ENCODE data around the gene LRRC56.
"Not testable (repeated sequence)": the region's sequence is repeated elsewhere in the genome, so short reads cannot be mapped to it uniquely, and the experiment has no call there.

LRRC56 gene

DNA sequence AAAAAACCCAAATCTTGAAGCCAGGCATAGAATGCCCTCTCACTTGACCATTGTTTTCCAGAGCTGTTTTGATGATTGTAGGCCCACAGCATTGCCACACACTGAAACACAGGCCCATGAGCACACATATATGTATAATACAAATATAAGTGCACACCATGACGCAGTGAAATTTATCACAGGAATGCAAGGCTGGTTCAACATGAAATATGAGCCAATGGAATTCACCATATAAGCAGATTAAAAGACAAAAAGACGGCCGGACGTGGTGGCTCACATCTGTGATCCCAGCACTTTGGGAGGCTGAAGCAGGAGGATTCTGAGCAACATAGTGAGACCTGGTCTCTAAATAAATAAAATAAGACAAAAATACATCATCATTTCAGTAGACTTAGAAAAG, 20.9 kb upstream of the LRRC56 start:
- Histone ChIP-seq H3K27ac (ENCODE audit: low read length) (no peak overlapping the region), H3K9ac (ENCODE audit: low read length) (no peak overlapping the region), H3K4me1 (ENCODE audit: control insufficient read depth, low read depth, low read length) (no peaks in the 10 kb centered on the region), H3K4me3 (ENCODE audit: low read length) (no peak overlapping the region), H3K36me3 (ENCODE audit: control insufficient read depth, low read depth, low read length) (no peaks in the 10 kb centered on the region), H3K9me3 (ENCODE audit: control insufficient read depth, low read depth, low read length) (no peaks in the 10 kb centered on the region), H3K27me3 (ENCODE audit: control insufficient read depth, insufficient read depth, low read length) (no peaks in the 10 kb centered on the region)

DNA sequence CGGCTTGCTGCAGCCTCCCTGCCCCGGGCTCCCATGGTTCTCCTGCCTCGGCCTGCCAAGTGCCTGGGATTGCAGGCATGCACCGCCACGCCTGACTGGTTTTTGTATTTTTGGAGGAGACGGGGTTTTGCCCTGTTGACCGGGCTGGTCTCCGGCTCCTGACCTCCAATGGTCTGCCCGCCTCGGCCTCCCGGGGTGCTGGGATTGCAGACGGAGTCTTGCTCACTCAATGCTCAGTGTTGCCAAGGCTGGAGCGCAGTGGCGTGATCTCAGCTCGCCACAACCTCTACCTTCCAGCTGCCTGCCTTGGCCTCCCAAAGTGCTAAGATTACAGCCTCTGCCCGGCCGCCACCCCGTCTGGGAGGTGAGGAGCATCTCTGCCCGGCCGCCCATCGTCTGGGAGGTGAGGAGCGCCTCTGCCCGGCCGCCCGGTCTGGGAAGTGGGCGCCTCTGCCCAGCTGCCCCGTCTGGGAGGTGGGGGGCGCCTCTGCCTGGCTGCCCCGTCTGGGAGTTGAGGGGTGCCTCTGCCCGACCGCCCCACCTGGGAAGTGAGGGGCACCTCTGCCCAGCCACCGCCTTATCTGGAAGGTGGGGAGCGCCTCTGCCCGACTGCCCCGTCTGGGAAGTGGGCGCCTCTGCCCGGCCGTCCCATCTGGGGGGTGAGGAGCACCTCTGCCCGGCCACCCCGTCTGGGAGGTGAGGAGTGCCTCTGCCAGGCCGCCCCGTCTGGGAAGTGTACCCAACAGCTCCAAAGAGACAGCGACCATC, 20.2 kb upstream of the LRRC56 start:
- not testable (repeated sequence) for H3K36me3 ChIP-seq (ENCODE audit: control insufficient read depth, low read depth, low read length); H3K27me3 ChIP-seq (ENCODE audit: control insufficient read depth, insufficient read depth, low read length); H3K9me3 ChIP-seq (ENCODE audit: control insufficient read depth, low read depth, low read length); H3K27ac ChIP-seq (ENCODE audit: low read length); H3K4me1 ChIP-seq (ENCODE audit: control insufficient read depth, low read depth, low read length); H3K4me3 ChIP-seq (ENCODE audit: low read length); H3K9ac ChIP-seq (ENCODE audit: low read length)

DNA sequence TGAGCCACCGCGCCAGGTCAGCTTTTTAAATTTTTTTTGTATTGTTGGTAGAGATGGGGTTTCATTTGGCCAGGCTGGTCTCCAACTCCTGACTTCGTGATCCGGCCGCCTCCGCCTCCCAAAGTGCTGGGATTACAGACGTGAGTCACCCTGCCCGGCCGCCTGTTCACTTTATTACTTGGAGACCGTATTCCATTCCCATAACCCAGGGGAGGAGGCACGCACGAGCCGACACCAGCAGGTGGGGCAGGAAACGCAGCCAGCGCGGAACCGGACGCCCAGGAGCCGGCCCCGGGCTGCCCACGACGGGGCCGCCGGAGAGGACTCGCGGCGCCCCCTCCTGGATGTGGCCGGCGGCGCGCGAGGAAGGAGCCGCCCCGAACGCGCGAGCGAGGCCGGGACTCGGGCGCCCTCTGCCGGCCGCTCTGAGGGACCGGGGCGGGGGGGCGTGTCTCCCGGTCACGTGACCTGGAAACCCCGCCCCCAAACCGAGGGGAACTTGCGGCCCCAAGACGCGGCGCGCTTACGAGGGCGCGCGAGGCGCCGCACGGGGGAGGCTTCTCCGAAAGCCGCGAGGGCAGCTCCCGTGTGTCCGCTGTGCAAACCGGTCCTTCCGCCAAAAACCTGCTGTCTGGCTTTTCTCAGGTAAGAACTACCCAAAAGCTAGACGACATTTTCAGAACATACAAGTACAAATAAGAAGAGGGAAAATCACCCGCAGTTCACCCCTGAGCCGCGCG, 18.7 kb upstream of the LRRC56 start:
- H3K4me3 ChIP-seq (ENCODE audit: low read length): no peak overlapping the region

DNA sequence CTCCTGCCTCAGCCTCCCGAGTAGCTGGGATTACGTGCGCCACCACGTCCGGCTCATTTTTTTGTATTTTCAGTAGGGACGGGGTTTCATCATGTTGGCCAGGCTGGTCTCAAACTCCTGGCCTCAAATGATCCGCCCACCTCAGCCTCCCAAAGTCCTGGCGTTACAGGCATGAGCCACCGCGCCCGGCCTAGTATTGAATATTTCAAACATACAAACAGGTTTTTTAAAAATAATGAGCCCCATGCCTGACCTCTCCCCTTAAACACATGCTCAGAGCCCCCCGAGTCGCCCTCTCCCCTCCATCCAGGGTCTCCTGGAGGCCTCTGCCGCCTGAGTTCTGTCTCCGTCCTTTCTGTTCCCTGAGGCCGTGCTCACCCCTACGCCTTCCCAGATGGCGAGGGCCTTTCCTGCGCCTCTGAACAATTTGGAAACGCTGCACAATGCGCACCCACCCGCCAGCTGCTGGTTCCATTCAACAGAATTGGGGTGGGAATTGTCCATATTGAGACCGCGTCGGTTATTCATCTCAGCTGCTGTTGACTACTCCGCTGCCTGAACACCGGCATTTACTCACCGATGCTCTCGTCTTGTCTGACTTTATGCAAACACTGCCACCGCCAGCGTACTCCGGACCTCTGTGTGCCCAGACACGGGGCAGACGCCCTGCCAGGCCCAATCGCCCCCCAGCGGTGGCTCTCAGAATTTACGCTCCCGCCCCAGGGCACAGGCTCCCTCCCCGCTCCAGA, 16.7 kb upstream of the LRRC56 start:
- H3K9me3 ChIP-seq (ENCODE audit: control insufficient read depth, low read depth, low read length): no peaks in the 10 kb centered on the region
- H3K27me3 ChIP-seq (ENCODE audit: control insufficient read depth, insufficient read depth, low read length): no peaks in the 10 kb centered on the region
- H3K27ac ChIP-seq (ENCODE audit: low read length): no peak overlapping the region
- no peaks in the 10 kb centered on the region for H3K36me3 ChIP-seq (ENCODE audit: control insufficient read depth, low read depth, low read length)
- no peaks in the 10 kb centered on the region for H3K4me1 ChIP-seq (ENCODE audit: control insufficient read depth, low read depth, low read length)
- H3K9ac ChIP-seq (ENCODE audit: low read length): no peak overlapping the region
- H3K4me3 ChIP-seq (ENCODE audit: low read length): no peak overlapping the region

More for the DNA sequence above, 18.7 kb upstream of the LRRC56 start:
- no peaks in the 10 kb centered on the region for H3K36me3 ChIP-seq (ENCODE audit: control insufficient read depth, low read depth, low read length)
- H3K27me3 ChIP-seq (ENCODE audit: control insufficient read depth, insufficient read depth, low read length): no peaks in the 10 kb centered on the region
- H3K9ac ChIP-seq (ENCODE audit: low read length): no peak overlapping the region
- H3K4me1 ChIP-seq (ENCODE audit: control insufficient read depth, low read depth, low read length): no peaks in the 10 kb centered on the region
- H3K9me3 ChIP-seq (ENCODE audit: control insufficient read depth, low read depth, low read length): no peaks in the 10 kb centered on the region
- no peak overlapping the region for H3K27ac ChIP-seq (ENCODE audit: low read length)

DNA sequence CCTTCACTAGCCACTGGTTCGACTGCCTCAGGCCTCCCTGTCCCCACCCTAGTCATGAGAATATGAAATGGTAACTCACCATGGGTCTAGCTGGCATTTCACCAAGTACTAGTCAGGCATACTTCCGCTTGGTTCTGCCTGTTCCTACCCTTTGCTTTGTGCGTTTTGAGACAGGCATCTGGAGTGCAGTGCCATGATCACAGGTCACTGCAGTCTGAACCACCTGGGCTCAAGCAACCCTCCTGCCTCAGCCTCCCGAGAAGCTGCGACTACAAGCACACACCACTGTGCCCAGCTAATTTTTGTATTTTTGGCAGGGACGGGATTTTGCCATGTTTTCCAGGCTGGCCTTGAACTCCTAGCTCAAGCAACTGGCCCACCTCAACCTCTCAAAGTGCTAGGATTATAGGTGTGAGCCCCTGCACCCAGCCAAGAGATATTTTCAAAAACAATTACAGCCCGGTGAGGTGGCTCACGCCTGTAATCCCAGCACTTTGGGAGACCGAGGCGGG, 16.1 kb upstream of the LRRC56 start:
- no peak overlapping the region for H3K9ac ChIP-seq (ENCODE audit: low read length)
- no peaks in the 10 kb centered on the region for H3K9me3 ChIP-seq (ENCODE audit: control insufficient read depth, low read depth, low read length)
- H3K27me3 ChIP-seq (ENCODE audit: control insufficient read depth, insufficient read depth, low read length): no peaks in the 10 kb centered on the region
- no peaks in the 10 kb centered on the region for H3K4me1 ChIP-seq (ENCODE audit: control insufficient read depth, low read depth, low read length)
- H3K27ac ChIP-seq (ENCODE audit: low read length): no peak overlapping the region
- H3K36me3 ChIP-seq (ENCODE audit: control insufficient read depth, low read depth, low read length): no peaks in the 10 kb centered on the region
- no peak overlapping the region for H3K4me3 ChIP-seq (ENCODE audit: low read length)

DNA sequence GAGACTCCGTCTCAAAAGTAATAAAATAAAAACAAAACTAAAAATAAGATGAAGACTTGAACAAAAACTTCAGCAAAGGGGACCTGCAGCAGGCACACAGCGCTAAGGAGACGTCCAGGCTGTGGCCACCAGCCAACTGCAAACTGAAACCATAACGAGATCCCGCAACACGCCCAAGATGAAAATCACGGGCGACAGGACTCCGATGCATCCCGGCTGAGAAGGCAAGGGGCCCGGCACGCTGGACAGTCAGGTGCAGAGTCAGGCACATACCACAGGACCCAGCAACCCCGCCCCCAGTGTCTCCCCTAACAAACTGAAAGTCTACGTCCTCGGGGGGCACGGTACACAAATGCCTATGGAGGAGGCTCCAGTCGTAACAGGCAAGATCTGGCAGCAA, 11.1 kb upstream of the LRRC56 start:
- Histone ChIP-seq H3K27ac (ENCODE audit: low read length) (no peak overlapping the region), H3K27me3 (ENCODE audit: control insufficient read depth, insufficient read depth, low read length) (no peaks in the 10 kb centered on the region), H3K9ac (ENCODE audit: low read length) (no peak overlapping the region), H3K4me3 (ENCODE audit: low read length) (no peak overlapping the region), H3K4me1 (ENCODE audit: control insufficient read depth, low read depth, low read length) (no peaks in the 10 kb centered on the region), H3K9me3 (ENCODE audit: control insufficient read depth, low read depth, low read length) (no peaks in the 10 kb centered on the region), H3K36me3 (ENCODE audit: control insufficient read depth, low read depth, low read length) (no peaks in the 10 kb centered on the region)

DNA sequence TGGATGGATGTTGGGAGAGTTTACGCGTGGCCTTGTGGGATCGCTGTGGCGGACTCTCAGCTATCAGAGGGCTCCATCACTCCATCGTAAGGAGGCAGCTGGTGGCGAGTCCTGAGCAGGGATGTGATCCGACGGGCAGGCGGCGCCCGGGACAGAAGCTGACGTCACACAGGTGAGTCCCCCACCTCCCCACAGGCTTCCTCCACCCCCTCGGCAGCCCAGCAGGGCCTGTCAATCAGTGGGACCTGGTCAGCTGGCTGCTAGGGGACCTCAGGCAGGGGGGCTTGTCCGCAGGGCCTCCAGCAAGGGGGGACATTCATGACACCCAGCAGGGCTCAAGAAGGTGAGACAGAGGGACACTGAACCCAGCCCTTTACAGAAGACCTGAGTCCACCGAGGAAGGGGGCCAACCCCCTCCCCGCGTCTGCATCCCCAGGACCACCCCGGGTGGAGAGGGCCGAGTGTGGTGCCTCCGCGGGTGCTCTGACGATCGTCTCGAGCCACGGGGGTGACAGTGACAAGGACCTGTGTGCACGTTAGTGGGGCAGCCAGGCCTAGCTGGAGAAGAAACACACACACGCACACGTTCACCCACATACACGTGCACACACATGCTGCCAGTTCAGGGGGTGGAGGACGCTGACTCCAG, 9.0 kb upstream of the LRRC56 start:
- H3K4me1 ChIP-seq (ENCODE audit: control insufficient read depth, low read depth, low read length): no peaks in the 10 kb centered on the region
- no peaks in the 10 kb centered on the region for H3K36me3 ChIP-seq (ENCODE audit: control insufficient read depth, low read depth, low read length)
- H3K4me3 ChIP-seq (ENCODE audit: low read length): no peak overlapping the region
- no peaks in the 10 kb centered on the region for H3K27me3 ChIP-seq (ENCODE audit: control insufficient read depth, insufficient read depth, low read length)
- H3K9me3 ChIP-seq (ENCODE audit: control insufficient read depth, low read depth, low read length): no peaks in the 10 kb centered on the region
- H3K9ac ChIP-seq (ENCODE audit: low read length): no peak overlapping the region
- no peak overlapping the region for H3K27ac ChIP-seq (ENCODE audit: low read length)

DNA sequence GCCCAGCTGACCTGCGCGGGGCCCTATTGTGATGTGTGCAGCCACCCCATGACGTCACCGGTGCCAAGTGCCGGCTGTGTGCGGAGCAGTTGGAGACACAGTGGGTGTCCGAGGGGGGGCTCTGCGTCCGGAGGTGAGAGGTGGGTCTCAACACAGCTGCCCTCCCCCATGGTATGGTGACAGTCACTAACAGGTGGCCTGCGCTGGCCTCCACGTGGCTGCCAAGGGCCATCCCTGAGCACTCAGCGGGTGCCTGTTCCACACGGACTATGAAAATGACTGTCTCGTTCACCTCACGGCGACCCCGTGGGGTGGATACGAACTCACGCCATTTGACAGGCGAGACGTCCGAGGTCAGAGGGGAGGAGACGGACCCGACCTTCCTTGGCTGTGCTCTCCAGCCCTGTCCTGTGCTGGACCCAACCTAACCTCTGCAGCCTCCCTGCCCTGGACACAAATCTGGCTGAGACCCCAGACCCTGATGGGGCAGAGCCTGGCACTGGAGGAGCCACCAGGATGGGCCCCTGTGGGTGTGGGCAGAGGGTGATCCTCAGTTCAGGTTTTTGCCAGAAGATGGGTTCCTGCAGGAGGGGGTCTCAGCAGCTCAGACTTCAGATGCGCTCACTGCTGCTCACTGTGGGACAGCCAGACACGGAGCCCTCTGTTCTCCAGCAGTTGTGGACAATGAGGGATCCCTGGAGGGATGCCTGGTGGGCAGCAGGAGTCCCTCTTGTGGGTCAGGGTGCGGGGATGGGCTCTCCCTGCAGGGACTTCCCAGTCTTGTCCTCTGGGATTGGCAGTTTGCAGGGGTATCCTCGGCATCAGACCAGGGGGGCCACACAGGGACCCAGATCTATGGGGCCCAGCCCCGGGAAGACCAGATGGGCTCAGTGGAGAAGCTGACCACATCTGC, 8.3 kb upstream of the LRRC56 start:
- no peak overlapping the region for H3K9ac ChIP-seq (ENCODE audit: low read length)
- no peaks in the 10 kb centered on the region for H3K36me3 ChIP-seq (ENCODE audit: control insufficient read depth, low read depth, low read length)
- no peaks in the 10 kb centered on the region for H3K4me1 ChIP-seq (ENCODE audit: control insufficient read depth, low read depth, low read length)
- H3K9me3 ChIP-seq (ENCODE audit: control insufficient read depth, low read depth, low read length): no peaks in the 10 kb centered on the region
- H3K4me3 ChIP-seq (ENCODE audit: low read length): no peak overlapping the region
- no peaks in the 10 kb centered on the region for H3K27me3 ChIP-seq (ENCODE audit: control insufficient read depth, insufficient read depth, low read length)
- H3K27ac ChIP-seq (ENCODE audit: low read length): no peak overlapping the region

DNA sequence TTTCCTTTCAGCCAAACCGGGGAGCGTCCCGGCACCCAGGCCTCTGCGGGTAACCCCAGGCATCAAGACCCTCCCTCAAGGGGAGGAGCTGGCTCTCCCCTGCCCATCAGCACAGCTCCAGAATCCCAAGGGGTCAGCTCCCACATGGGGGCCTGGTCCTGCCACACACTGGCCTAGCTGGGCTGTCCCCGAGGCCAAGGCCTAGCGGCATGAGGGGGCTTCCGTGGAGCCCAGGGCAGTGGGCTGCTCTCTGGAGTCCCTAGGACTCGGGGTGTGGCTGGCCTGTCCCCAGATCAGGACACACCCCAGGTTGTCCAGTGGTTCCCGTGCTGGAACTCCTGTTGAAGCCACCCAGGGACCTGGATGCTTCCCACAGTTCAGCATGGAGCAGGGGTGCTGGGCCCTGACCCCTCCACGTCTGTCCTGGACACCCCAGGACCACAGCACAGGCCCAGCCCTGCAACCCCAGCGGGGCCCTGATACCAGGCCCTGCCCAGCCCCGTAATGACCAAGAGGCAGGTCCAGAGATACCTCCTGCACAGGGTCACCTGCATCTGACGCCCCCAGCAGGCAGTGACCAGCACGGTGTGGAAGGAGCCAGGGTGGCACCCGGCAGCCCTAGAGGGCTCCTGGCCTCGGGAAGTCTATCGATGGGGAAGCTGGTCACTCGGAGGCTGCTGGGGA, 7.5 kb upstream of the LRRC56 start:
- H3K27ac ChIP-seq (ENCODE audit: low read length): no peak overlapping the region
- no peaks in the 10 kb centered on the region for H3K9me3 ChIP-seq (ENCODE audit: control insufficient read depth, low read depth, low read length)
- no peak overlapping the region for H3K9ac ChIP-seq (ENCODE audit: low read length)
- H3K36me3 ChIP-seq (ENCODE audit: control insufficient read depth, low read depth, low read length): no peaks in the 10 kb centered on the region
- no peaks in the 10 kb centered on the region for H3K27me3 ChIP-seq (ENCODE audit: control insufficient read depth, insufficient read depth, low read length)
- no peak overlapping the region for H3K4me3 ChIP-seq (ENCODE audit: low read length)
- no peaks in the 10 kb centered on the region for H3K4me1 ChIP-seq (ENCODE audit: control insufficient read depth, low read depth, low read length)
